Measurements from ENCODE around the gene MFSD12.
"Not testable (repeated sequence)": the region's sequence is repeated elsewhere in the genome, so short reads cannot be mapped to it uniquely, and the experiment has no call there.

Gene MFSD12

DNA sequence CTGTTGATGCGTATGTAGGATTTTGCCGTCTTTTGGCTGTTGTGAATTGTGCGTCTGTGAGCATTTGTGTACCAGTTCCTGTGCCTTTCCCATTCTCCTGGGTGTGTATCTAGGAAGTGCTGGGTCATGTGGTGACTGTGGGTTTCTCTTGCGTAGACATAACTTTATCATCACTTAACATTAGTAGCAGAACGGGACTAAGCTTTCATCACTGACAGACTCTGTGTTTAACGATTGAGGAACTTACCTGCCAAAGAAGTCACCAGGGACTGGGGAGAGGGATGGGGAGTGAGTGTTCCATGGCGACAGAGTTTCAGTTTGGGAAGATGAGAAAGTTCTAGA lies 36.3 kb downstream of the MFSD12 start:
- DNase-seq, result no peak

DNA sequence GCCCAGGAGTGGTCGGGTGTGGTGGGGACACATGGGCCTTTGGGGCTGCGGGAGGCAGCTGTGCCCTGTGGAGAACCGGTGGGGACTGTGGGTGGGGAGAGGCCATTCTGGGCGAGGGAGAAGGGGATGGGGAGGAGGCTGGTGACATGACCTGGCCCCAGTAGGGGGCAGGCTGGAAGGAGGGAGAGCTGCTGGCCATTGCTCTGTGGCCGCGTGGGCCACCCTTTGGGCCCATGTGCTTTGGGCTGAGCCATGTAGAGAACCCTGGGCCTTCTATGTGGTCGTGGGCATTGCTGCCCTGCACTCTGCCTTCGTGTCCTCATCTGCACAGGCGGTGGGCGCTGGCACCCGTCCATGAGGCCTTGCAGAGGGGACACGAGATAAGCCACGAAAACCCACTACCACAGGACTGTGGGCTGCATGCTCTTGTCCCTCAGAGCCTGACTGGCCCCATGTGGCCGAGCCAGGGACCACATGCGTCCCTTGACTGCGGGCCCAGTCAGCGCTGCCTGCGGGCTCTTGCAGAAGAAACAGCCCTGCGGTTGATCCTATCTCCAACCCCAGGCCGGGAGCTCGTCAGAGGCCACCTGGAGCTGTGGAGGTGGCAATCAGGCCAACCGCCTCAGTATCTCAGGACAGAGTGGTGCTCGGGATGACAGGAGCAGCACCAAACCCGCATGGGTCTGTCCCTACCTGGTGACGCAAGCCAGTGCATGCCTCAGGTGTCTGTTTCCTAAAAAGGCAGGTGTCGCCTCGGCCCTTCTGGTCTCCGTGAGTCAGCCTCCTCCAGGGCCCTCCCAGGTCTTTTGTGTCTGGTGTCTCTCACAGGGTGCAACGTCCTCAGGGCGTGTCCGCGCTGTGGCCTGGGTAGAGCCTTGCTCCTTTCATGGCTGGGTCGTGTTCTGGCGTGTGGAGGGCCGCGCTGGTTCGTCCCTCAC lies 37.0 kb downstream of the MFSD12 start:
- DNase-seq, result no peak

DNA sequence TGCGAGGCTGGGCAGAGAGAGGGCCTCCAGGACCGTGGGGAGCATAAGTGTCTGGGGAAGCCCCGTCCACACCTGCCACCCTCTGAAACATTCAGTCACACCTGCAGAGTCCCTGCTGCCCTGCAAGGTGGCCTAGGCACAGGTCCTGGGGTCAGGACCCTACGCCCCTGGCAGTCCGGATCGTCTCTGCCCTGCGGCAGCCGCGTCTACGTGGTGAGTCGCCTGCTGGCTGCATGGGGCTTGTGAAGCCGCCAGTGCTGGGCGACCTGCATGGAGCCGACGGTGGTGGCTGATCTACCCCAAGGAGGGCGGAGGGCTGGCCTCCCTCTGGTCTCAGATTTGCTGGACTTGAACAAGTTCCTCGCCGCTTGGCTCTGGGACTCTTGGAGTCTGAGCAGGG lies 38.3 kb downstream of the MFSD12 start:
- DNase-seq, result no peak

DNA sequence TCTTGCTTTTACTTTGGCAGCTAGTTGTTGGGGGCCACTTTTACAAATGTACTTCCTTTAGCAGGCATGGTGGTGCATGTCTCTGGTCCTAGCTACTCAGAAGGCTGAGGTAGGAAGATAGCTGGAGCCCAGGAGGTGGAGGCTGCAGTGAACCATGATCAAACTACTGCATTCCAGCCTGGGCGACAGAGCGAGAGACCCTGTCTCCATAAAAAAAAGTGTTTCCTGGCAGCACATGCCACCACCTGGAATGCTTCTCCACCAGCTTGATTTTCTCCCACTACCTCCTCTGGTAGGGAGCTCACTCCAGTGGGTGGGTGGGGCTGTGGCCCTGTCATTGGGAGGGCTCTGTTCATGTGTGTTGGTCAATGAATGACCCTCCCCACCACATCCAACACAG lies 38.7 kb downstream of the MFSD12 start:
- no peak for DNase-seq

DNA sequence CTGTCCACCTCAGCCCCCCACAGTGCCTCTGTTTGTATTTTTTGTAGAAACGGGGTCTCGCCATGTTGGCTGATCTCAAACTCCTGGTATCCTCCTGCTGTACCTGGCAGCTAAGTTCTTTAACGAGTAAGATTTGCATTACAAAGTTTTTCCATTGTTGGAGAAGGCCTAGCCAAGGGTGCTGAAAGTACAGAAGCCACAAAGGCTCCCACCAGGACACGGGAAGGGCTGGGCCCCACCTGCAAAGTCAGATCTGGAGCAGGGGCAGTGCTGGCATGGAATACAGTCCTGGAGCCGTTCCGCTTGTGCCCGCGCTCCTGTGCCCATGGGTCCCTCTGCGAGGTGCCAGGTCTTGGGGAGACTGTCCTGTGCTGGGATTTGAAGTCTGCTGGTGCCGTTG lies 39.1 kb downstream of the MFSD12 start:
- no peak for DNase-seq

DNA sequence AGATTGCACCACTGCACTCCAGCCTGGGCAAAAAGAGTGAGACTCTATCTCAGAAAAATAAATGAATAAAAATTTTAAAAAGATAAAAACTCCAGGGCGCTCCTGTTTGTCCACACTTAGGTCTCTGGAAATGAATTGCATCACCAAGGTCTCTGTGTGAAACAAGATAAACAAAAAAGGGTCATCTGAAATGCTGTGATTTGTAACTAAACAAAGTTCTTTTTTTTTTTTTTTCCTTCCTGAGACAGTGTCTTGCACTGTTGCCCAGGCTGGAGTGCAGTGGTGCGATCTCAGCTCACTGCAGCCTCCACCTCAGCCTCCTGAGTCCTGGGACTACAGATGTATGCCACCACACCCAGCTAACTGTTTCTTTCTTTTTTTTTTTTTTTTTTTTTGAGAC lies 39.7 kb downstream of the MFSD12 start:
- DNase-seq, result no peak

DNA sequence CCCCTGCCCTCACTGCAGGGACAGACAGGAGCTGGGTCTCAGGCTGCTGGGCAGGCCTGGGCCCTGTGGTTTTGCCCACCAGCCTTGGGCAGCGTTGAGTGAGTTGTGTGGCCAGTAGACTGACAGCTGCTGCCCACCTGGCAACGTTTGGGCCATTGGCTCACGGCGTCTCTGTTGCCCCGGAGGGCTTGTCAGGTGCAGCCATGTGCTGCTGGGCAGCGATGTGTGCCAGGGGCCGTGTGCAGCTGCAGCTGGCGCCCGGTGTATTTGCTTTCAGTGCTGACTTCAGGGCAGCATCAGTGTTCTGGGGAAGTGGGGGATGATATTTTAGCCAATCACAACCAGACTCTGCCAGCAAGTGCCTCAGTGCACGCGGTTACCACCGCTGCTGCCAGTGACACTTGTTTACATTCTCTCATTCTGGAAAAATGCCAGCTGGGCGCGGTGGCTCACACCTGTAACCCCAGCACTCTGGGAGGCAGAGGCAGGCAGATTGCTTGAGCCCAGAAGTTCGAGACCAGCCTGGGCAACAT lies 40.6 kb downstream of the MFSD12 start:
- DNase-seq, result peak; percentile 81

- no peak for DNase-seq
Observed at GRCh38 chr19:3515891-3516422, 41.4 kb downstream of the MFSD12 start.

GRCh38 chr19:3514930-3515329 lies 42.5 kb downstream of the MFSD12 start:
- DNase-seq, result no peak

GRCh38 chr19:3513229-3514140 lies 43.9 kb downstream of the MFSD12 start:
- DNase-seq, result no peak

DNA sequence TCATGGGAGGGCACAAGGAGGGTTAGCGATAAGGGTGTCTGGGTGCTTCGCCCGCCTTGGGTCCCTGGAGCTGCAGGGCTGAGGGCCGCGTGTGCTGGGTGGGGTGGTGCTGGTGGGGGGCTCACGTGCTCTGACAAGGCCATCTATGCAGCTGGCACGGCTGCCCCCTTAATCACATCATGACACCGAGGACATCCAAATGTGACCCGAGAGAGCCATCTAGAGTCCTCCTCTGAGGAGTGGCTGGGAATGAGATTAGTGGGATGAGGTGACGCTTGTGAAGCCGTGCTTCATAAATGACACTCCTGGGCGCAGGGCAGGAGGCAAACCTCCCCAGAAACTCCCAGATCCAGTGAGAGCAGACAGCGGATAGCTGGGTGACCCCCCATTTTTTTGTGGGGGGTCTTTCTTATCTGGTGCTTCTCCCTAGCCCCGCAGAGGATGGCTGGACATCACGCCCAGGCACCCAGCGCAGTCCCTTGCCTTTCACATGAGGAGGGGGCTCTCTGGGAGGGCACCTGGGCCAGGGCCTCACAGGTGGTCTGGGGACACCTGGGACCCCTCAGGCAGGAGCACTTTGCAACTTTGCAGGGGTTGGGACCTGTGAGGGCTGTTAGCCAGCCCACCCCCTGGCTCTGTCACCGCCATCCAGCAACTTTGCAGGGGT lies 44.7 kb downstream of the MFSD12 start:
- no peak for DNase-seq

DNA sequence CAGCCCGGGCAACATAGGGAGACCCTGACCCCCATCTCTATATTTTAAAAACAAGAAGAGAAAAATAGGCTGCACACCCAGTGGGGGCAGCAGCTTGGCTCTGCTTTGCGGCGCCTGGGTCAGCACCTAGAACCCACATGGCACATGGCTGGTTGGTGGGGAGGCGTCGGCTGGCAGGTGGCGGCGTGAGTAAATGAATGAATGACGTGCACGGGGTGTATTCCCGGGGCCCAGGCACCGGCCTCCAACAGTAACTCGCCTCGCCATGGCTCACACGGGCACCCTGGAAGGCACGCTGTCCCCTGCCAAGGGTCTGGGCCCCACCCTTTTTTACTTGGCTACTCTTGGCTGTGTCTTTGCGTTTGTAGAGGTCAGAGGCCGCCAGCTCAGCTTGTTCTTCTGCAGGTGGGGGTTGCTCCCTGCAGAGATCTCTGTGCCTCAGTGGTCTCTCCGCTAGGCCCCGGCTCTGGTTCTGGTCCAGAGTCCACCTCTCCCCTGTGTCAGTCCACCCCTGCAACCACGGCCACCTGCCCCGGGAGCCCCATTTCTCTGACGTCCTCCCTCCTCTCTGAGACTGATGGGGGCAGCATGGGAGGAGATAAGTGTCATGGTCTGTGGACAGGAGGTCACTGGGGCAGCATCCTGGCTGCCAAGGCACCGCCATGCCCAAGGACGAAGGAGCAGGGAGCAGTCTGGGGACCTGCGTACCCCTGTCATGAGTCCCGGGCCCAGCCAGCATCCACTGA lies 45.7 kb downstream of the MFSD12 start:
- no peak for DNase-seq

- no peak for DNase-seq
Observed at GRCh38 chr19:3510727-3511126, 46.7 kb downstream of the MFSD12 start.

DNA sequence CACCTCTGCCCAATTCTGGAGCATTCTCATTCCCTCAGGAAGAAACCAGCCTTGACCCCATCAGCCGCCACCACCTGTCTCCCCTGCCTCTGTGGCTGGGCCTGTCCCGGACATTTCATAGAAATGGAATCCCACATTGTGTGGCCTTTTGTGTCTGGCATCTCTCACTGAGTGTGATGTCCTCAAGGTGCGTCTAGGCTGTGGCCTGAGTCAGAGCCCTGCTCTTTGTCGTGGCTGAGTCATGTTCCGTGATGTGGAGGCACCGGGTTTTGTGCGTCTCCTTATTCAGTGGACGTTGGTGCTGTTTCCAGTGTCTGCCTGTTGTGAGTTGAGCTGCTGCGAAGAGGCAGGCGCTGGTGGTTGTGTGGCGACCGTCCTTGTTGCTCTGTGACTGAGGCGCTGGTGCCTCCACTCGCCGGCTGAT lies 47.8 kb downstream of the MFSD12 start:
- DNase-seq, result no peak

DNA sequence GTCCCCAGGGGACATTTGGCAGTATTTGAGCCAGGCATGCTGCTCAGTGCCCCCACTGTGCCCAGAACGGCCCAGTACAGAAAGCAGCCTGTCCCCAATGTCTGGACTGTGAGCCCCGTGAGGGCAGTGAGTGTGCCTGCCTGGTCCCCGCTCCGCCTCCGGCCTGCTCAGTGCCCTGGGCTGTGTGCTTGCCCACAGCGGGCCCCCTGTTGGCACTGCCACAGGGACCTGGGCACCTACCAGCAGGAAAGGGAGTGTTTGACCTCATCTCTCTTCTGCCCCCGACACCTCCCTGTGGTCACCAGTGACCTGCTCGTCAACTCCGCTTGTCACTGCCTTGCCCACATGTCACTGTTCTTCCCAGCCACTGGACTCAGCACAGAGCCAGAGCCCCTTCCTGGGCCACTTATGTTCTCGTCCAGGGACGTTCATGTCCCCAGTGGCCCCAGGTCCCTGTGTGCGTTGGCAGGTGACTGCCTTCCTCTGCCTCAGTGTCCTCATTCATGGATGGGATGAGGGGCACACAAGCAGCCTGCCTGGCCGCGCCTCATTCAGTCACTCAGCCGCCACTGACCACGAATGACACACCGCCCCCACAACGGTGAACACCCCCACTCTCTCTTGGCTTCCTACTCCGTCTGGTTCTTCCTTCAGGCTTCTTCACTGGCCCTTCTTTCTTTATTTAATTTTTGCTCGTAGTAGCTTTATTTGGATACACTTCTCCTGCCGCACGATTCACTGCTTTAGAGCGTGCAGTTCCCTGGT lies 48.4 kb downstream of the MFSD12 start:
- DNase-seq, result no peak

GRCh38 chr19:3508121-3508661 lies 49.2 kb downstream of the MFSD12 start:
- not testable (repeated sequence) for DNase-seq

- no peak for DNase-seq
Observed at GRCh38 chr19:3507371-3508120, 49.8 kb downstream of the MFSD12 start.

- no peak for DNase-seq
Observed at GRCh38 chr19:3506384-3507340, 50.7 kb downstream of the MFSD12 start.
